IMR-90 (cell line): ENCODE measurements around the gene NPHP4.

Experiments used
- CEBPB ChIP-seq: IDR thresholded peaks from 2 replicates; pipeline ENCODE4 v1.6.1; 2012; ENCODE audit warnings: low read depth, low read length, improper control_type of control experiment
- MXI1 ChIP-seq: IDR thresholded peaks from 2 replicates; pipeline ENCODE4 v1.6.1; 2012; ENCODE audit warnings: low read depth, mild to moderate bottlenecking, low read length, moderate library complexity, borderline replicate concordance
- POLR2A ChIP-seq: IDR thresholded peaks from 2 replicates; pipeline ENCODE4 v1.6.1; 2012; ENCODE audit warnings: mild to moderate bottlenecking, low read depth, low read length
- RCOR1 ChIP-seq: IDR thresholded peaks from 2 replicates; pipeline ENCODE4 v1.6.1; 2012; ENCODE audit warnings: mild to moderate bottlenecking, low read length, improper control_type of control experiment; ENCODE audit not compliant: insufficient replicate concordance
- SMC3 ChIP-seq: fragments of 150-350 bp; IDR thresholded peaks from 2 replicates; pipeline ENCODE4 v1.6.1; 2016; ENCODE audit warnings: low read depth, mild to moderate bottlenecking, antibody characterized with exemption, low read length, moderate library complexity
- TF ChIP-seq, protein P1 (sequence below): conservative IDR thresholded peaks from 2 replicates; pipeline ENCODE4 v1.5.1; 2012; ENCODE audit warnings: mild to moderate bottlenecking, low read depth, low read length, improper control_type of control experiment

GRCh38 chr1:5868931-5869500, 123.2 kb downstream of the NPHP4 start:
- TF ChIP-seq POLR2A (no peak), MXI1 (no peak), CEBPB (no peak), RCOR1 (no peak), SMC3 (no peak)
- TF ChIP-seq, protein P1, sequence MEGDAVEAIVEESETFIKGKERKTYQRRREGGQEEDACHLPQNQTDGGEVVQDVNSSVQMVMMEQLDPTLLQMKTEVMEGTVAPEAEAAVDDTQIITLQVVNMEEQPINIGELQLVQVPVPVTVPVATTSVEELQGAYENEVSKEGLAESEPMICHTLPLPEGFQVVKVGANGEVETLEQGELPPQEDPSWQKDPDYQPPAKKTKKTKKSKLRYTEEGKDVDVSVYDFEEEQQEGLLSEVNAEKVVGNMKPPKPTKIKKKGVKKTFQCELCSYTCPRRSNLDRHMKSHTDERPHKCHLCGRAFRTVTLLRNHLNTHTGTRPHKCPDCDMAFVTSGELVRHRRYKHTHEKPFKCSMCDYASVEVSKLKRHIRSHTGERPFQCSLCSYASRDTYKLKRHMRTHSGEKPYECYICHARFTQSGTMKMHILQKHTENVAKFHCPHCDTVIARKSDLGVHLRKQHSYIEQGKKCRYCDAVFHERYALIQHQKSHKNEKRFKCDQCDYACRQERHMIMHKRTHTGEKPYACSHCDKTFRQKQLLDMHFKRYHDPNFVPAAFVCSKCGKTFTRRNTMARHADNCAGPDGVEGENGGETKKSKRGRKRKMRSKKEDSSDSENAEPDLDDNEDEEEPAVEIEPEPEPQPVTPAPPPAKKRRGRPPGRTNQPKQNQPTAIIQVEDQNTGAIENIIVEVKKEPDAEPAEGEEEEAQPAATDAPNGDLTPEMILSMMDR, result no peak
